AG04450 (cell line): ENCODE data around the gene MON2. TPM values are rescaled to one million over a fixed set of nuclear protein-coding genes. Genes with fewer than 3 reads are reported as not detected.

Source experiments
- CTCF ChIA-PET: fragments of 300-600, 350-600 bp; formaldehyde crosslinking; extraction: SDS; loops from one replicate; lab custom pipeline; 2022; ENCODE audit warnings: antibody characterized with exemption, inconsistent platforms; lab: Charles Lee
- POLR2A ChIA-PET: fragments of 350-600 bp; formaldehyde crosslinking; extraction: SDS; loops from one replicate; lab custom pipeline; 2021; ENCODE audit warnings: antibody characterized with exemption, inconsistent platforms; lab: Yijun Ruan, JAX
- DNase-seq: peaks from one replicate; pipeline ENCODE4 v3.0.0-alpha.2; 2011; ENCODE audit warnings: low read depth, low spot score
- H3K27ac ChIP-seq: one replicate; pipeline ENCODE4 v1.5.1; 2012; ENCODE audit warnings: low read depth, low read length, control low read depth
- H3K27me3 ChIP-seq: one replicate; pipeline ENCODE4 v1.6.0; 2012; ENCODE audit warnings: low read length; ENCODE audit not compliant: control insufficient read depth, insufficient read depth
- H3K4me3 ChIP-seq: 2 replicates; pipeline ENCODE4 v1.5.1; 2011; ENCODE audit warnings: mild to moderate bottlenecking, low read depth, low read length, control low read depth
- H3K9me3 ChIP-seq: 2 replicates; pipeline ENCODE4 v1.5.1; 2012; ENCODE audit warnings: low read length; ENCODE audit not compliant: control insufficient read depth, insufficient read depth
- CTCF ChIP-seq: IDR thresholded peaks from 2 replicates; pipeline ENCODE4 v1.5.1; 2011; ENCODE audit warnings: low read depth, low read length, control low read depth, inconsistent platforms
- polyA plus RNA-seq: library from polyadenylated mRNA; depleted of rRNA; stranded (reverse); fragments of >200 nt; gene quantifications from 2 replicates; pipeline ENCODE4 v1.2.3, GENCODE V29; 2011

MON2 gene
- polyA plus RNA-seq, 1 experiment, result 24.2 TPM

- Histone ChIP-seq H3K27me3 (peaks cover 26% of the 10 kb centered on the region), H3K27ac (no peak overlapping the region), H3K4me3 (peak overlapping the region; percentile 61), H3K9me3 (no peaks in the 10 kb centered on the region)
- peak; percentile 49 for DNase-seq
- TF ChIP-seq CTCF, result peak; percentile 75
- ChIA-PET POLR2A (interaction anchor here (0.7 kb wide), 1 partner anchor 168 kb away, joined by 3 read pairs; no protein-coding TSS in a partner anchor), CTCF (interaction anchor here (0.5 to 4.9 kb wide), 35 partner anchors 8 to 1799 kb away, joined by 3 to 128 read pairs (median 3); partner anchors contain the start of genes MON2 and USP15)
Observed at GRCh38 chr12:62435303-62436163, 31.1 kb upstream of the MON2 start.

GRCh38 chr12:62436164-62436503 is 30.5 kb upstream of the MON2 start:
- no peak overlapping the region for H3K27ac ChIP-seq
- H3K4me3 ChIP-seq, result peak overlapping the region; percentile 61
- no peaks in the 10 kb centered on the region for H3K9me3 ChIP-seq
- ChIA-PET POLR2A (interaction anchor here (0.6 kb wide), 1 partner anchor 143 kb away, joined by 3 read pairs; no protein-coding TSS in a partner anchor), CTCF (interaction anchor here (0.5 to 4.9 kb wide), 14 partner anchors 12 to 1798 kb away, joined by 3 to 128 read pairs (median 8); no protein-coding TSS in a partner anchor)
- DNase-seq, result no peak
- TF ChIP-seq CTCF, result no peak
- H3K27me3 ChIP-seq, result peaks cover 24% of the 10 kb centered on the region

DNA sequence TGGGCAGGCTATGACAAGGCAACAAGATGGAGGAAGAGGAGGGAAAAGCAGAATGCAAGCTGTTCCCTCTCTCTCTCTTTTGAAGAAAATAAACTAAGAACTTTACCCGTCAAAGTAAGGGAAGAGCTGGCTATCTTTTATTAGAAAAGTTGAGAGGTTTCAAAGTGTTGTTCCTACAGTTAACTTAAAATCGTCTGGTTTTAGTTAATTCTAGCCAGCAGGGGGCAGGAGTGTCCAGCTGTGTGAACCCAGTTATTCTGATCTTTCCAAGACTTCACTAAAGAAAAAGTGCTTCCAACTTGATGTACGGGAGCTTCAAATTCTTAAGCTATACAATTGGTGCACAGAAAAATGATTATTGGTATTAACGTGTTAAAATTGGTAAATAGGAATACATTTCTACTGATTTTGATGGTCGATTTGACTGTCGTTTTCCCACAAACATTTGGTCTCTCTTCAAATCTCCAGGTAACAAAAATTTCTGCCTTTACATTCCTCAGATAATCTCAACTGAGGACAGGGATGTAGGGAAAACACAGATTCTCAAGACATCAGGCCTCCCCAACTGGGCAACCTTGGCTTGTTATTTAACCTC is 28.4 kb upstream of the MON2 start:
- Histone ChIP-seq H3K27me3 (peaks cover 12% of the 10 kb centered on the region), H3K9me3 (no peaks in the 10 kb centered on the region), H3K4me3 (no peak overlapping the region), H3K27ac (no peak overlapping the region)
- peak; percentile 75 for TF ChIP-seq CTCF
- DNase-seq, result peak; percentile 10
- ChIA-PET POLR2A (interaction anchor here (0.9 kb wide), 1 partner anchor 28 kb away, joined by 4 read pairs; the partner anchor contains the start of gene MON2), CTCF (interaction anchor here (0.6 to 4.9 kb wide), 72 partner anchors 9 to 1474 kb away, joined by 3 to 128 read pairs (median 4); no protein-coding TSS in a partner anchor)

DNA sequence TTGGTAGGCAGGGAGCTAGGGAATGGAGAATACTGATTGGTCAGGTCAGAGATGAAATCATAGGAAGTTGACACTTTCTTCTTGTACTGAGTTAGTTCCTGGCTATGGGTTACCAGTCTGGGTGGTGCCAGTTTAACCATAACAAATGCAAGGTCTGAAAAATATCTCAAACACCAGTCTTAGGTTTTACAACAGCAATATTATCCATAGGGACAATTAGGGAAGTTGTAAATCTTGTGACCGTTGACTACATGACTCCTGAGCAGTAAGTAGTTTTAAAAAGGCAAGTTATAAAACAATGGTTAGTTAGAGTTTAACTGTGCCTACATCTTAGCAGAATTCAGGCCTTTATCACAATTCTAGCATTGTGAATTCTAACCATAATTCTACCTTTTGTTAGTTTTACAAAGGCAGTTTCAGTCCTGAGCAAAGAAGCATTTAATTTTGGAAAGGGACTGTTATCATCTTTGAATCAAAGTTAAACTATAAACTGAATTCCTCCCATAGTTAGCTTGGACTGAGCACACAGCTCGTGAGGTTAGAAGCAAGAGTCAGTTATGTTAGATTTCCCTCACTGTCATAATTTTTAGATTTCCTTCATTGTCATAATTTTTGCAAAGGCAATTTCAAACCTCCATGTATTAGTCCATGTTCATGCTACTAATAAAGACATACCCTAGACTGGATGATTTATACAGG is 19.7 kb upstream of the MON2 start:
- TF ChIP-seq CTCF, result no peak
- DNase-seq, result no peak
- CTCF ChIA-PET, result interaction anchor here (2.5 to 3.0 kb wide), 2 partner anchors 9 to 11 kb away, joined by 13 to 23 read pairs; no protein-coding TSS in a partner anchor

More for the DNA sequence above, 19.7 kb upstream of the MON2 start:
- Histone ChIP-seq H3K27ac (no peak overlapping the region), H3K4me3 (no peak overlapping the region), H3K9me3 (no peaks in the 10 kb centered on the region; the same call in 1 of the 2 replicates), H3K27me3 (peaks cover 2% of the 10 kb centered on the region)
- POLR2A ChIA-PET, result no interaction called here
